ENCODE measurements around the gene ZNF492.

Gene ZNF492

GRCh38 chr19:22603518-22604440 lies 30.3 kb upstream of the ZNF492 start:
- no peak for TF ChIP-seq CTCF (IDR thresholded peaks at IDR 0.05; ENCODE audit: low read depth, low read length, missing control alignments)
- H3K4me3 ChIP-seq (ENCODE audit: low read depth, low read length): no peak overlapping the region
- DNase-seq (ENCODE audit: low read depth): no peak

- DNase-seq (ENCODE audit: low read depth): no peak
- no peak overlapping the region for H3K4me3 ChIP-seq (ENCODE audit: low read depth, low read length)
- TF ChIP-seq CTCF (IDR thresholded peaks at IDR 0.05; ENCODE audit: low read depth, low read length, missing control alignments): no peak
Observed at GRCh38 chr19:22604571-22605274, 29.4 kb upstream of the ZNF492 start.

GRCh38 chr19:22605275-22606211 lies 28.6 kb upstream of the ZNF492 start:
- no peak for DNase-seq (ENCODE audit: low read depth)
- no peak for TF ChIP-seq CTCF (IDR thresholded peaks at IDR 0.05; ENCODE audit: low read depth, low read length, missing control alignments)
- H3K4me3 ChIP-seq (ENCODE audit: low read depth, low read length): no peak overlapping the region

DNA sequence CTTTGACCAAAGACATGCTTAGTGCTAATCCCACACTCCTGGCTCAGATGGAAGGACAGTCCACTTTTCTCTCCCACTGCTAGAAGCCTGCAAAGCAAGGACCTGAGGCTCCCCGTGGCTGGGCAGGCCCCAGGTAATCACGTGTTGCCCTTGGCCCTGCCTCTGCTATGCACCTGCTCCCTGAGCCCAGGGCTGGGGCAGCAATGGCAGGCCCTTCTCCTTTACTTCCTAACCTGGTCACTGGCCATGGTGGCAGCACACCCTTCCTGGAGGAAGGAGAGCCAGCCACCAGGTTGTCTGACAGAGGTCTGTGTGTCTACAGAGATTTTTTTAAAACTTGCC lies 27.9 kb upstream of the ZNF492 start:
- no peak for DNase-seq (ENCODE audit: low read depth)
- no peak overlapping the region for H3K4me3 ChIP-seq (ENCODE audit: low read depth, low read length)
- TF ChIP-seq CTCF (IDR thresholded peaks at IDR 0.05; ENCODE audit: low read depth, low read length, missing control alignments): no peak

DNA sequence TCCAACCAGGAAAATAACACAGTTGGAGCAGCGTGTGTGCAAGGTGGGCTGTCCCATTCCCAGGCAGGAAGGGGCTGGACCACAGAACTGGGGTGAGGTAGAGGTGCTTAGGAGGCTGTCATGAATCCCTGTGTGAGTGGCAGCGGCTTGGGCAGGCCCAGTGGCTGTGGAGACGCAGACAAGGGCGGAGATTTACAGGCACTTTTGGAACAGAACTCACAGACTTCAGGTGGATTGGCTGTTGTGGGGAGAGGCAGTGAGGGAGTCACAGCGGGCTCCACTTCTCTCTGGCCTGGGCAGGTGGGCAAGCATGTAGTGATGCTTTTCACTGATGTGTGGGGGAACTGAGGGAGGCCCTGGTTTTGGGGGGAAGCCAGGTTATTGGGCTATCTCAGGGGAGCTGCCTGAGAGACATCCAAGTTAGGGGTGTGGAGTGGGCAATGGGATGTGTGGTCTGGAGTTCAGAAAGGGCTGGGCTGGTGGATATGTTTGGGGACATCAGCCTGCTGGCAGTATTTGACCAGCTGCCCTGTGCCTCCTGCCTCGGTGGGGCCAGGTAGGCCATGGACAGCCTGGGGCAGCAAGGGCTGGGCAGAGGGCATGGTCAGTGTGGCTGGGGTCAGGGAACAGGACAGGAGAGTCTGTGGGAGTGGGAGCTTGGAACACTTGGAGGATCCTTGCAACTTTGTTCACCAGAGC lies 27.0 kb upstream of the ZNF492 start:
- no peak for TF ChIP-seq CTCF (IDR thresholded peaks at IDR 0.05; ENCODE audit: low read depth, low read length, missing control alignments)
- DNase-seq (ENCODE audit: low read depth): no peak
- H3K4me3 ChIP-seq (ENCODE audit: low read depth, low read length): no peak overlapping the region

All from GM12864 (cell line).